GM23338 (cell line): ENCODE measurements around the gene GZMB.

Experiments used
- CTCF ChIP-seq, 2 experiments: fragments of 200-600 bp in 1 of 2; sonication (generic) in 1 of 2; conservative IDR thresholded peaks; 2 replicates each; pipeline versions ENCODE4 v1.5.1 to v1.6.1; 2016 to 2017; ENCODE audit warnings: antibody characterized with exemption in 2 of 2, low read depth in 2 of 2, mild to moderate bottlenecking in 2 of 2, moderate library complexity in 1 of 2
- EZH2phosphoT487 ChIP-seq: fragments of 200-600 bp; sonication (generic); IDR thresholded peaks from one replicate; pipeline ENCODE4 v1.8.1; 2018; ENCODE audit warnings: antibody characterized with exemption; ENCODE audit not compliant: unreplicated experiment
- POLR2AphosphoS5 ChIP-seq: IDR thresholded peaks from 2 replicates; pipeline ENCODE4 v1.6.1; 2016; ENCODE audit warnings: antibody characterized with exemption, low read depth

- TF ChIP-seq CTCF (conservative IDR thresholded peaks at IDR 0.05; ENCODE audit: low read depth in 2 of 2): no peak
- TF ChIP-seq EZH2phosphoT487: no peak
- TF ChIP-seq POLR2AphosphoS5: no peak
Measured at GRCh38 chr14:24674204-24674970, 40.4 kb upstream of the GZMB start.
